Medulla oblongata (tissue), 1 donor: ENCODE data around the gene SLC26A3.

Source experiments
- DNase-seq: peaks from one replicate; pipeline ENCODE4 v3.0.0-alpha.2; 2015; ENCODE audit errors: extremely low spot score

Gene SLC26A3

GRCh38 chr7:107816011-107816566, 13.1 kb upstream of the SLC26A3 start:
- no peak for DNase-seq

GRCh38 chr7:107815254-107815882, 12.3 kb upstream of the SLC26A3 start:
- DNase-seq = no peak

- DNase-seq = no peak
Observed at GRCh38 chr7:107813524-107813923, 10.5 kb upstream of the SLC26A3 start.

GRCh38 chr7:107811934-107812333, 8.9 kb upstream of the SLC26A3 start:
- no peak for DNase-seq

GRCh38 chr7:107810626-107811025, 7.6 kb upstream of the SLC26A3 start:
- no peak for DNase-seq

GRCh38 chr7:107809179-107809578, 6.2 kb upstream of the SLC26A3 start:
- DNase-seq = no peak

GRCh38 chr7:107799647-107800264, 3.3 kb downstream of the SLC26A3 start:
- no peak for DNase-seq

- DNase-seq = no peak
Observed at GRCh38 chr7:107792364-107792763, 10.7 kb downstream of the SLC26A3 start.

GRCh38 chr7:107789647-107790046, 13.4 kb downstream of the SLC26A3 start:
- no peak for DNase-seq

- no peak for DNase-seq
Observed at GRCh38 chr7:107788662-107789061, 14.4 kb downstream of the SLC26A3 start.

- no peak for DNase-seq
Observed at GRCh38 chr7:107788216-107788615, 14.8 kb downstream of the SLC26A3 start.

GRCh38 chr7:107785926-107786325, 17.1 kb downstream of the SLC26A3 start:
- DNase-seq = no peak

GRCh38 chr7:107785170-107785569, 17.9 kb downstream of the SLC26A3 start:
- no peak for DNase-seq

GRCh38 chr7:107783648-107784047, 19.4 kb downstream of the SLC26A3 start:
- DNase-seq = no peak

- DNase-seq = no peak
Observed at GRCh38 chr7:107782374-107782773, 20.6 kb downstream of the SLC26A3 start.

GRCh38 chr7:107779647-107780099, 23.4 kb downstream of the SLC26A3 start:
- no peak for DNase-seq

GRCh38 chr7:107778283-107778682, 24.7 kb downstream of the SLC26A3 start:
- no peak for DNase-seq

GRCh38 chr7:107777702-107778101, 25.3 kb downstream of the SLC26A3 start:
- DNase-seq = no peak

- DNase-seq = no peak
Observed at GRCh38 chr7:107773027-107773426, 30.0 kb downstream of the SLC26A3 start.

- no peak for DNase-seq
Observed at GRCh38 chr7:107768263-107768662, 34.8 kb downstream of the SLC26A3 start.

GRCh38 chr7:107767391-107767790, 35.6 kb downstream of the SLC26A3 start:
- no peak for DNase-seq

GRCh38 chr7:107758667-107759066, 44.4 kb downstream of the SLC26A3 start:
- DNase-seq = no peak

GRCh38 chr7:107754642-107755041, 48.4 kb downstream of the SLC26A3 start:
- no peak for DNase-seq
